Fibroblast of lung (primary cell): ENCODE data around the gene SELENON. TPM values are rescaled to one million over a fixed set of nuclear protein-coding genes. Genes with fewer than 3 reads are reported as not detected.

Experiments used
- DNase-seq, 2 donors: peaks; one replicate each; pipeline versions ENCODE4 v3.0.0 to v3.0.0-alpha.2; 2010; ENCODE audit warnings: low read depth in 2 of 2
- H2AFZ ChIP-seq: 2 replicates; pipeline ENCODE4 v1.5.1; 2012; ENCODE audit warnings: low read length, control low read depth, inconsistent platforms
- H3K27ac ChIP-seq: 2 replicates; pipeline ENCODE4 v1.5.1; 2011; ENCODE audit warnings: low read length, control low read depth; ENCODE audit not compliant: insufficient read depth
- H3K27me3 ChIP-seq: 2 replicates; pipeline ENCODE4 v1.5.1; 2011; ENCODE audit warnings: mild to moderate bottlenecking, low read length; ENCODE audit not compliant: control insufficient read depth, insufficient read depth
- H3K36me3 ChIP-seq: 2 replicates; pipeline ENCODE4 v1.5.1; 2011; ENCODE audit warnings: low read length; ENCODE audit not compliant: control insufficient read depth, insufficient read depth
- H3K4me1 ChIP-seq: 2 replicates; pipeline ENCODE4 v1.5.1; 2011; ENCODE audit warnings: low read length; ENCODE audit not compliant: control insufficient read depth, insufficient read depth; ENCODE audit errors: extremely low read depth
- H3K4me2 ChIP-seq: 2 replicates; pipeline ENCODE4 v1.5.1; 2011; ENCODE audit warnings: low read length, control low read depth; ENCODE audit not compliant: insufficient read depth; ENCODE audit errors: extremely low read depth
- H3K4me3 ChIP-seq, 4 experiments: fragments of 200-600 bp in 1 of 4; sonication (generic) in 1 of 4; replicated peaks in 1 of 4; 2 replicates each; pipeline ENCODE4 v1.5.1; 2011 to 2016; ENCODE audit warnings: low read length in 4 of 4, low read depth in 3 of 4, mild to moderate bottlenecking in 3 of 4, control low read depth in 2 of 4, inconsistent platforms in 1 of 4, mixed read lengths in 1 of 4; ENCODE audit not compliant: insufficient read depth in 1 of 4; ENCODE audit errors: control extremely low read depth in 1 of 4
- H3K79me2 ChIP-seq: 2 replicates; pipeline ENCODE4 v1.5.1; 2012; ENCODE audit warnings: mild to moderate bottlenecking, low read length, inconsistent platforms; ENCODE audit not compliant: control insufficient read depth, insufficient read depth
- H3K9ac ChIP-seq: 2 replicates; pipeline ENCODE4 v1.5.1; 2011; ENCODE audit warnings: mild to moderate bottlenecking, low read length, control low read depth; ENCODE audit not compliant: insufficient read depth
- H3K9me3 ChIP-seq: 2 replicates; pipeline ENCODE4 v1.5.1; 2012; ENCODE audit warnings: low read depth, low read length; ENCODE audit not compliant: control insufficient read depth, insufficient read depth
- H4K20me1 ChIP-seq: 2 replicates; pipeline ENCODE4 v1.5.1; 2011; ENCODE audit warnings: low read length; ENCODE audit not compliant: control insufficient read depth, insufficient read depth; ENCODE audit errors: extremely low read depth
- EZH2 ChIP-seq: IDR thresholded peaks from 2 replicates; pipeline ENCODE4 v1.5.1; 2012; ENCODE audit warnings: low read length, control low read depth, mild to moderate bottlenecking; ENCODE audit errors: missing control alignments
- polyA minus RNA-seq: library from RNA; depleted of rRNA, polyadenylated mRNA; stranded (reverse); fragments of >200 nt; gene quantifications from 2 replicates; pipeline ENCODE4 v1.2.3, GENCODE V29; 2011; ENCODE audit warnings: low replicate concordance
- polyA plus RNA-seq, 2 donors: library from polyadenylated mRNA; depleted of rRNA in 1 of 2; stranded (reverse) in 1 of 2; unstranded in 1 of 2; fragments of >200 nt; gene quantifications; 2 replicates each; pipeline ENCODE4 v1.2.1, GENCODE V29; 2011 to 2012; ENCODE audit warnings: missing spikeins in 1 of 2
- total RNA-seq: library from RNA; depleted of rRNA; stranded (reverse); fragments of >200 nt; gene quantifications from 2 replicates; pipeline ENCODE4 v1.2.1, GENCODE V29; 2014
- TF ChIP-seq, protein P1 (sequence below), 2 donors: IDR thresholded peaks in 1 of 2; conservative IDR thresholded peaks in 1 of 2; 1 replicate in 1 of 2; 2 replicates in 1 of 2; pipeline ENCODE4 v1.5.1; 2011 to 2012; ENCODE audit warnings: low read length in 2 of 2, control low read depth in 1 of 2, inconsistent platforms in 1 of 2, low read depth in 1 of 2, mild to moderate bottlenecking in 1 of 2

The SELENON gene, protein sequence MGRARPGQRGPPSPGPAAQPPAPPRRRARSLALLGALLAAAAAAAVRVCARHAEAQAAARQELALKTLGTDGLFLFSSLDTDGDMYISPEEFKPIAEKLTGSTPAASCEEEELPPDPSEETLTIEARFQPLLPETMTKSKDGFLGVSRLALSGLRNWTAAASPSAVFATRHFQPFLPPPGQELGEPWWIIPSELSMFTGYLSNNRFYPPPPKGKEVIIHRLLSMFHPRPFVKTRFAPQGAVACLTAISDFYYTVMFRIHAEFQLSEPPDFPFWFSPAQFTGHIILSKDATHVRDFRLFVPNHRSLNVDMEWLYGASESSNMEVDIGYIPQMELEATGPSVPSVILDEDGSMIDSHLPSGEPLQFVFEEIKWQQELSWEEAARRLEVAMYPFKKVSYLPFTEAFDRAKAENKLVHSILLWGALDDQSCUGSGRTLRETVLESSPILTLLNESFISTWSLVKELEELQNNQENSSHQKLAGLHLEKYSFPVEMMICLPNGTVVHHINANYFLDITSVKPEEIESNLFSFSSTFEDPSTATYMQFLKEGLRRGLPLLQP
- total RNA-seq (11.0 and 19.3 TPM in 2 replicates), polyA plus RNA-seq (67.6 and 69.5 TPM in 2 replicates), polyA minus RNA-seq (172 and 276 TPM in 2 replicates)
- 81.1 and 108 TPM in 2 replicates for polyA plus RNA-seq (2012)

DNA sequence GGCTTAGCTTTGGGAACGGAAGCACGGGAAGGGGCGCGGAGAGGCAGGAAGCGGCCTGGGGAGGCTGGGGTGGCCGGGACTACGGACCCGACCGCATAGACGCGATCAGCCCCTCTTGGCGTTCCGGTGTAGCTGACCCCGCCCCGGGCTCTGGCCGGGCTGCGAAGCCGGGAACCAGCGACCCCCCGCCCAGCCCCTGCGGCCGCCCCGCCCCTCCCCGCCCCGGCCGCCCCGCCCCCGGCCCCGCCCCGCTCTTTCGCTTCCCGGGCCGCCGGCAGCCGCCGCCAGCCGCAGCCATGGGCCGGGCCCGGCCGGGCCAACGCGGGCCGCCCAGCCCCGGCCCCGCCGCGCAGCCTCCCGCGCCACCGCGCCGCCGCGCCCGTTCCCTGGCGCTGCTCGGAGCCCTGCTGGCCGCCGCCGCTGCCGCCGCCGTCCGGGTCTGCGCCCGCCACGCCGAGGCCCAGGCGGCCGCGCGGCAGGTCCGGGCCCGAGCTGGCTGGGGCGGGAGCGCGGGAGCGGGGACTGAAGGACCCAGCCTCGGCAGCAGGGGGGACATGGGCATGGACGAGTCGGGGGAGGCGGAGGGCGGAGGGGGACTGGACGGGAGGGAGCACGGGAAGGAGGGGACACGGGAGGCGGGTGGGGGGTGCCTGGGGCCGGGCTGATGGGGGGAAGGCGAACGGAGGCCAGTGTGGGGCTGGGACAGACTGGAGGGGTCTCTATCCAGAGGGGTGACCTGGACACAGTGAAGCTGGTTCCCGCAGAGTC lies at the start of gene SELENON:
SELENON (plus strand) TSS at position 259 of the 768 bp plus-strand sequence; CDS start at position 297, 38 bp downstream.
- Histone ChIP-seq H3K9me3 (no peaks in the 10 kb centered on the region), H3K9ac (peak within 1 kb of the TSS; percentile 69), H4K20me1 (no peaks in the 10 kb centered on the region), H3K27me3 (no peaks in the 10 kb centered on the region), H3K4me2 (peak within 1 kb of the TSS; percentile 98), H3K36me3 (no peaks in the 10 kb centered on the region), H3K4me1 (peaks cover 9% of the 10 kb centered on the region), H3K27ac (peak within 1 kb of the TSS; percentile 52), H2AFZ (peak within 1 kb of the TSS; percentile 61), H3K4me3 (peak within 1 kb of the TSS; percentile 61 to 73 (median 70)), H3K79me2 (peaks cover 4% of the 10 kb centered on the region)
- peak; percentile 45 to 68 for DNase-seq
- TF ChIP-seq EZH2: no peak
- TF ChIP-seq, protein P1, sequence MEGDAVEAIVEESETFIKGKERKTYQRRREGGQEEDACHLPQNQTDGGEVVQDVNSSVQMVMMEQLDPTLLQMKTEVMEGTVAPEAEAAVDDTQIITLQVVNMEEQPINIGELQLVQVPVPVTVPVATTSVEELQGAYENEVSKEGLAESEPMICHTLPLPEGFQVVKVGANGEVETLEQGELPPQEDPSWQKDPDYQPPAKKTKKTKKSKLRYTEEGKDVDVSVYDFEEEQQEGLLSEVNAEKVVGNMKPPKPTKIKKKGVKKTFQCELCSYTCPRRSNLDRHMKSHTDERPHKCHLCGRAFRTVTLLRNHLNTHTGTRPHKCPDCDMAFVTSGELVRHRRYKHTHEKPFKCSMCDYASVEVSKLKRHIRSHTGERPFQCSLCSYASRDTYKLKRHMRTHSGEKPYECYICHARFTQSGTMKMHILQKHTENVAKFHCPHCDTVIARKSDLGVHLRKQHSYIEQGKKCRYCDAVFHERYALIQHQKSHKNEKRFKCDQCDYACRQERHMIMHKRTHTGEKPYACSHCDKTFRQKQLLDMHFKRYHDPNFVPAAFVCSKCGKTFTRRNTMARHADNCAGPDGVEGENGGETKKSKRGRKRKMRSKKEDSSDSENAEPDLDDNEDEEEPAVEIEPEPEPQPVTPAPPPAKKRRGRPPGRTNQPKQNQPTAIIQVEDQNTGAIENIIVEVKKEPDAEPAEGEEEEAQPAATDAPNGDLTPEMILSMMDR (conservative IDR thresholded peaks at IDR 0.05 in 1 of 2, IDR thresholded peaks at IDR 0.05 in 1 of 2; ENCODE audit: low read depth in 1 of 2, low read length in 2 of 2): no peak

DNA sequence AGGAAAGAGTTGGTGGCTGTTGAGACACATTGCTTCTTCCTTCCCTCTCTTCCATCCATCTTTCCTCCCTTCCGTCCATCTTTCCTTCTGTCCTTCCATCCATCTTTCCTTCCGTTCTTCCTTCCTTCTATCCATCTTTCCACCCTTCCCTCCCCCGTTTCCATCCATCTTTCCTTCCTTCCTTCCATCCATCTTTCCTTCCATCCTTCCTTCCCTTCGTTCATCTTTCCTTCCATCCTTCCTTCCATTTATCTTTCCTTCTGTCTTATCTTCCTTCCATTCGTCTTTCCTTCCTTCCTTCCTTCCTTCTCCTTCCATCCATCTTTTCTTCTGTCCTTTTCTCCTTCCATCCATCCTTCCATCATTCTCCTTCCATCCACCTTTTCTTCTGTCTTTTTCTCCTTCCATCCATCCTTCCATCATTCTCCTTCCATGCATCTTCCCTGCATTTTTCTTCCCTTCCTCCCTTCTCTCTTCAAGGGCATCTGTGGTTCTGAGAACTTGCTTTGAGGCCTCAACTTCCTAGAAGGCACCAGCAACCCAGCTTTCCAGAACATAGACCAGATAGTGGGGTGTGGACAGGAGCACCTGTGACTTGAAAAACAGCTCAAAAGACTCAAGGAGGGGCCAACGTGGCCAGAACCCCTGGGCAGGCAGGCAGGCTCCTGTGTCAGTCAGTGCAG lies 48.9 kb upstream of the SELENON start:
- Histone ChIP-seq H3K27me3 (peaks cover 5% of the 10 kb centered on the region), H3K9me3 (no peaks in the 10 kb centered on the region), H3K27ac (no peak overlapping the region), H3K9ac (no peak overlapping the region), H2AFZ (no peak overlapping the region), H3K79me2 (no peaks in the 10 kb centered on the region), H4K20me1 (no peaks in the 10 kb centered on the region), H3K36me3 (no peaks in the 10 kb centered on the region), H3K4me2 (no peak overlapping the region), H3K4me3 (no peak overlapping the region), H3K4me1 (no peaks in the 10 kb centered on the region)
- no peak for TF ChIP-seq EZH2
- TF ChIP-seq, protein P1 (conservative IDR thresholded peaks at IDR 0.05 in 1 of 2, IDR thresholded peaks at IDR 0.05 in 1 of 2; ENCODE audit: low read depth in 1 of 2, low read length in 2 of 2): no peak
- DNase-seq: no peak
